Measurements from ENCODE around the gene OR8D1. TPM values are rescaled to one million over a fixed set of nuclear protein-coding genes. Genes with fewer than 3 reads are reported as not detected.

The OR8D1 gene
- total RNA-seq, result not detected
- polyA plus RNA-seq, result not detected
- long read RNA-seq, donor 1, result 0 reads
- long read RNA-seq, donor 2, result 0 reads

DNA sequence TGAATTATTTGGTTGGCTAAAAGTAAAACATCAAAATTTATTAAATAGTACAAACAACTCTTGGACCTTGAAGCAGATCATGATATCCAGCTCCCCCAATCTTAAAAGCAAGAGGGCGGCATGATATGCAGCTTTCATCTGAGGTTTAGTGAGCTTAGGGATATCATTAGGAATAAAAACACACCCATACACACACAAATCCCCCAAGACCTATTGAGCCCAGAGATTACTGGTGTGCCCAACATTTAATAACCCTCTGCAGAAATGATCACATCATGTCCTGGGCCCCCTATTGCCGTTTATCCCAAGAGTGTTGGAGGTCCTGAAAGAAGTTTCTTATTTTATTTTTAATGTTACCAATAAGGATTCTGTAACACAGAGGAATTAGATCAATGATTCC, at the start of gene OR8D1:
Gene OR8D1 (minus strand): TSS at position 101 of the 400 bp plus-strand sequence. CDS start 3,183 bp downstream, outside the sequence.
- Histone ChIP-seq H3K27ac (ENCODE audit: low read depth in 1 of 2, low read length in 2 of 2) (no peak within 1 kb of the TSS), H3K4me3 (ENCODE audit: low read length in 2 of 2) (no peak within 1 kb of the TSS), H3K4me1 (ENCODE audit: control insufficient read depth in 1 of 2, insufficient read depth in 2 of 2, low read length in 2 of 2) (no peaks in the 10 kb centered on the region), H3K9me3 (ENCODE audit: control insufficient read depth, low read length) (no peaks in the 10 kb centered on the region), H3K27me3 (ENCODE audit: control insufficient read depth in 1 of 2, insufficient read depth in 2 of 2, low read length in 1 of 2) (no peaks in the 10 kb centered on the region), H3K36me3 (ENCODE audit: control insufficient read depth in 1 of 2, insufficient read depth in 2 of 2, low read length in 1 of 2) (no peaks in the 10 kb centered on the region)
- WGBS, 2 donors, result 78 to 79% methylated on average over 2 of the region's 2 CpGs
- ATAC-seq (ENCODE audit: low FRiP score), result no peak
- DNase-seq, result no peak
- intact Hi-C loops (cut with DNase I), result no loop called here

DNA sequence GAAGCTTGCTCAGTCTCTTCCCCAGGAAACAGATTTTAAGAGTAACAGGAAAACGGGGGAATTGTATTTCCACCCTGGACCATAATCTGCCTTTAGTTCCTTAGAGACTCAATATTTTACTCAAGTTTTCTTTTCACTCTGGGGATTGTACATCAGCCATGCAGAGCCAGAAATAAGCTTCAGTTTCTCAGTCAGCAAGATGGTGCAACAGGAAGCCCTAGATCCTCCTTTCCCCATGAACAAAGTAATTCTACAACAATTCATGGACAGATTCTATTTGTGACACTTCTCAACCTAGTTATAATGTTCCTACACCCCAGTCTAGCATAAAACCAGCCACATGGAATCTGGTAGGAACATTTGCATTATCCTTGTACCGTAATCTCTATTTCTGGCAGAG, 45.8 kb upstream of the OR8D1 start:
- no peaks in the 10 kb centered on the region for H3K27me3 ChIP-seq (ENCODE audit: control insufficient read depth in 1 of 2, insufficient read depth in 2 of 2, low read length in 1 of 2)
- no peaks in the 10 kb centered on the region for H3K36me3 ChIP-seq (ENCODE audit: control insufficient read depth in 1 of 2, insufficient read depth in 2 of 2, low read length in 1 of 2)
- ATAC-seq (ENCODE audit: low FRiP score) (no peak), DNase-seq (no peak)
- H3K9me3 ChIP-seq (ENCODE audit: control insufficient read depth, low read length), result peaks cover 2% of the 10 kb centered on the region
- H3K4me1 ChIP-seq (ENCODE audit: control insufficient read depth in 1 of 2, insufficient read depth in 2 of 2, low read length in 2 of 2), result no peaks in the 10 kb centered on the region
- no peak overlapping the region for H3K4me3 ChIP-seq (ENCODE audit: low read length in 2 of 2)
- intact Hi-C loops (cut with DNase I), result no loop called here
- 26 to 30% methylated on average over 2 of the region's 2 CpGs for WGBS, 2 donors
- no peak overlapping the region for H3K27ac ChIP-seq (ENCODE audit: low read depth in 1 of 2, low read length in 2 of 2)

DNA sequence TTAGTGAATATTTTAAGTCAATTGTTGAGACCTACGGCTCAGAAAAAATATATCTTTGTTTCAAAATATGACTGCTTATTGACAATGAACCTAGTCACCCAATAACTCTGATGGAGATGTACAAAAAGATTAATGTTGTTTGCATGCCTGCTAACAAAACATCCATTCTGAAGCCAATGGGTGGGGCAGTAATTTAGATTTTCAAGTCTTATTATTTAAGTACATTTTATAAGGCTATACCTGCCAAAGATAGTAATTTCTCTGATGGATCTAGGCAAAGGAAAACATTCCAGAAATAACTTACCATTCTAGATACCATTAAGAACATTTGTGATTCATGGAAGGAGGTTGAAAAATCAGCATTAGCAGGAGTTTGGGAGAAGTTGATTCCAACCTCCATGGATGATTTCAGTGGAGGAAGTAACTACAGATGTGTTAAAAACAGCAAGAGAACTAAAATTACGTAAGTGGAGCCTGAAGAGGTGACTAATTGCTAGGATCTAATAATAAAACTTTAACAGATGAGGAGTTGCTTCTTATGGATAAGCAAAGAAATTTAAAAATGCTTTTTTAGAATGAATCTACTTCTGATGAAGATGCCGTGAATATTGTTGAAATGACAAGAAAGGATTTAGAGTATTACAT, 32.7 kb upstream of the OR8D1 start:
- H3K27me3 ChIP-seq (ENCODE audit: control insufficient read depth in 1 of 2, insufficient read depth in 2 of 2, low read length in 1 of 2), result no peaks in the 10 kb centered on the region
- DNase-seq, result no peak
- intact Hi-C loops (cut with DNase I), result no loop called here
- ATAC-seq (ENCODE audit: low FRiP score), result no peak
- no peaks in the 10 kb centered on the region for H3K9me3 ChIP-seq (ENCODE audit: control insufficient read depth, low read length)
- WGBS, 2 donors, result 20 to 39% methylated on average over 3 of the region's 3 CpGs
- H3K36me3 ChIP-seq (ENCODE audit: control insufficient read depth in 1 of 2, insufficient read depth in 2 of 2, low read length in 1 of 2), result no peaks in the 10 kb centered on the region
- no peak overlapping the region for H3K4me3 ChIP-seq (ENCODE audit: low read length in 2 of 2)
- H3K4me1 ChIP-seq (ENCODE audit: control insufficient read depth in 1 of 2, insufficient read depth in 2 of 2, low read length in 2 of 2), result no peaks in the 10 kb centered on the region
- H3K27ac ChIP-seq (ENCODE audit: low read depth in 1 of 2, low read length in 2 of 2), result no peak overlapping the region

DNA sequence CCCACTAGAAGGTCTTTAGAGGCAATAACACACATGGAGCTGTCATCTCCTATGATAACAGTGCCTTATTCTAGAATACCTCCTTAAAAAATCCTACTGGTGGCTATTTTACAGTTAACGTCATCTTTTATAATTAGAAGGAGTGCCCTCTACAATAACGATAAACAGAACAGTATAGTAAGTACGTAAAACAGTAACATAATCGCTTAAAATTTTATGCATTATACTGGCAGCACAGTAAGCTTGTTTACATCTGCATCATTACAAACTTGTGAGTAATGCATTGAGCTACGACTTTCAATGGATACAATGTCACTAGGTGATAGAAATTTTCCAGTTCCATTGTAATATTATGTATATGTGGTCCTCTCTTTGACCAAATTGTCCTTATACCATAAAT, 30.6 kb upstream of the OR8D1 start:
- no peak for ATAC-seq (ENCODE audit: low FRiP score)
- no peak for DNase-seq
- H3K4me3 ChIP-seq (ENCODE audit: low read length in 2 of 2), result no peak overlapping the region
- H3K4me1 ChIP-seq (ENCODE audit: control insufficient read depth in 1 of 2, insufficient read depth in 2 of 2, low read length in 2 of 2), result no peaks in the 10 kb centered on the region
- WGBS, 2 donors, result 78 to 79% methylated on average over 5 of the region's 5 CpGs
- no peaks in the 10 kb centered on the region for H3K36me3 ChIP-seq (ENCODE audit: control insufficient read depth in 1 of 2, insufficient read depth in 2 of 2, low read length in 1 of 2)
- intact Hi-C loops (cut with DNase I), result no loop called here
- no peaks in the 10 kb centered on the region for H3K27me3 ChIP-seq (ENCODE audit: control insufficient read depth in 1 of 2, insufficient read depth in 2 of 2, low read length in 1 of 2)
- H3K27ac ChIP-seq (ENCODE audit: low read depth in 1 of 2, low read length in 2 of 2), result no peak overlapping the region
- no peaks in the 10 kb centered on the region for H3K9me3 ChIP-seq (ENCODE audit: control insufficient read depth, low read length)

DNA sequence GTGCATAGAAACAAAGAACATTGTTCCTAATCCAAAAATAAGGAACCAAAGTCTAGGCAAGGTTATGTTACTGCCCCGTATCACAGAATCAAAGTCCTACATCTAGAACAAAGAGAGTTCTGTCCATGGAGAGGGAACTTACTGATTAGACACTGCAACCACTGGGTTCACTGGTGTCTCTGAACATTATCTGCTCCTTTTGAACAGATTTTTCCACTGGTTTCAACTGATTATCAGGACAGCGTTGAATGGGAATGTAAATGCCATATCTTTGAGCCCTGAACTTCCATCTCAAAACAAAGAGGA, 26.3 kb upstream of the OR8D1 start:
- Histone ChIP-seq H3K4me1 (ENCODE audit: control insufficient read depth in 1 of 2, insufficient read depth in 2 of 2, low read length in 2 of 2) (no peaks in the 10 kb centered on the region), H3K9me3 (ENCODE audit: control insufficient read depth, low read length) (no peaks in the 10 kb centered on the region), H3K27me3 (ENCODE audit: control insufficient read depth in 1 of 2, insufficient read depth in 2 of 2, low read length in 1 of 2) (no peaks in the 10 kb centered on the region), H3K4me3 (ENCODE audit: low read length in 2 of 2) (no peak overlapping the region), H3K27ac (ENCODE audit: low read depth in 1 of 2, low read length in 2 of 2) (no peak overlapping the region), H3K36me3 (ENCODE audit: control insufficient read depth in 1 of 2, insufficient read depth in 2 of 2, low read length in 1 of 2) (no peaks in the 10 kb centered on the region)
- DNase-seq, result no peak
- ATAC-seq (ENCODE audit: low FRiP score), result no peak
- intact Hi-C loops (cut with DNase I), result no loop called here
- 77 to 80% methylated on average over 2 of the region's 2 CpGs for WGBS, 2 donors

DNA sequence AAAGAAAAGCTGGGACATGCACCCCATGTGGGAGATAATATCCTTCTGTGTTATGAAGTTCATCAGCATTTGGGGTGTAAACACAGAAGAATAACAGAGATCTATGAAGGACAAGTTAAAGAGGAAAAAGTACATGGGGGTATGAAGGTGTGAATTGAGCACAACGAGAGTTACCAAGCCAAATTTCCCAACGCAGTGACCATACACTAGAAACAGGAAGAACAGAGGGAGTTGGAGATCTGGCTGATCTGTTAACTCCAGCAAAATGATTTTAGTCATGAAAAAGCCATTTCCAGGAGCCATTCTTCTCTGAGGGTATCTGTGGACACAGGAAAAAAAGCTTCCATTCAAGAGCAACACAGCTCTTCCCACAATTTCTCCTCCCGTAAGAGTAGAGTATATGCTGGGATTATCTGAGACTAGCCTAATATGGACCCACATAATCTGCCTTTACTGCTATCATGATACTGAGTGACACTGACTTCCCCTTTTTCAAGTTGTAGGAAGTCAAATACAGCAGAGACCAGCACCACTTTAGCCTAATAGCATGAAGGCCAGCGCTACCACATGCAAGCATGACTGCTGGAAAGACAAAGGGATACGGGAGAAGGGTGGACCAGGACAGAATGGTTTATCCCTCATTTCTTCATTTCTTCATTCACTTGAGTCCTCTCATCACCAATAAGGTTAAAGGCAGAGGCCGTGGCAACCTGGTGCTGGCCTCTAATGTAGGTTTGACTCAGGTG, 25.8 kb upstream of the OR8D1 start:
- H3K36me3 ChIP-seq (ENCODE audit: control insufficient read depth in 1 of 2, insufficient read depth in 2 of 2, low read length in 1 of 2), result no peaks in the 10 kb centered on the region
- ATAC-seq (ENCODE audit: low FRiP score), result no peak
- DNase-seq, result no peak
- WGBS, 2 donors, result 81 to 82% methylated on average over 6 of the region's 6 CpGs
- no peak overlapping the region for H3K27ac ChIP-seq (ENCODE audit: low read depth in 1 of 2, low read length in 2 of 2)
- H3K27me3 ChIP-seq (ENCODE audit: control insufficient read depth in 1 of 2, insufficient read depth in 2 of 2, low read length in 1 of 2), result no peaks in the 10 kb centered on the region
- no peaks in the 10 kb centered on the region for H3K9me3 ChIP-seq (ENCODE audit: control insufficient read depth, low read length)
- no peak overlapping the region for H3K4me3 ChIP-seq (ENCODE audit: low read length in 2 of 2)
- intact Hi-C loops (cut with DNase I), result loop anchor here in 1 of 2 donors (10.0 kb wide), 1 partner anchor 235 kb away; no protein-coding TSS in a partner anchor
- H3K4me1 ChIP-seq (ENCODE audit: control insufficient read depth in 1 of 2, insufficient read depth in 2 of 2, low read length in 2 of 2), result no peaks in the 10 kb centered on the region

DNA sequence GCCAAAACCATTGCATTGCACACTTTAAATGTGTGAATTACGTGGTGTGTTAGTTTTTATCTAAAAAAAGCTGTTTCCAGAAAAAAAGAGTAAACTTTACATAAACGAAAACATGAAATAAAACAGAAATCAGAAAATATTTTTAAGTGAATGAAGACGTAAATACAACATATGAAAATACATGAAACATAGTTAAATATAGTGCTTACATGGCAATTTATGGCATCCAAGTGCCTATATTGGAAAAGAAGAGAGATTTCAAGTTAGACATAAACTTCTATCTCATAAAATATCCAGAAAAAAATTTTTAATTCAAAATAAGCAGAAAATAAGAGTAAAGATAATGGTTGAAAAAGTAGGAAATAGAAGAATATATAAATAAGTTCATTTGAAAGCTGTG, 18.1 kb upstream of the OR8D1 start:
- H3K27me3 ChIP-seq (ENCODE audit: control insufficient read depth in 1 of 2, insufficient read depth in 2 of 2, low read length in 1 of 2), result no peaks in the 10 kb centered on the region
- no peak overlapping the region for H3K27ac ChIP-seq (ENCODE audit: low read depth in 1 of 2, low read length in 2 of 2)
- H3K4me1 ChIP-seq (ENCODE audit: control insufficient read depth in 1 of 2, insufficient read depth in 2 of 2, low read length in 2 of 2), result no peaks in the 10 kb centered on the region
- WGBS, 2 donors, result 63 to 65% methylated on average over 3 of the region's 3 CpGs
- no peaks in the 10 kb centered on the region for H3K36me3 ChIP-seq (ENCODE audit: control insufficient read depth in 1 of 2, insufficient read depth in 2 of 2, low read length in 1 of 2)
- DNase-seq (no peak), ATAC-seq (ENCODE audit: low FRiP score) (no peak)
- H3K9me3 ChIP-seq (ENCODE audit: control insufficient read depth, low read length), result no peaks in the 10 kb centered on the region
- H3K4me3 ChIP-seq (ENCODE audit: low read length in 2 of 2), result no peak overlapping the region
- intact Hi-C loops (cut with DNase I), result loop anchor here in 1 of 2 donors (10.0 kb wide), 1 partner anchor 227 kb away; no protein-coding TSS in a partner anchor

DNA sequence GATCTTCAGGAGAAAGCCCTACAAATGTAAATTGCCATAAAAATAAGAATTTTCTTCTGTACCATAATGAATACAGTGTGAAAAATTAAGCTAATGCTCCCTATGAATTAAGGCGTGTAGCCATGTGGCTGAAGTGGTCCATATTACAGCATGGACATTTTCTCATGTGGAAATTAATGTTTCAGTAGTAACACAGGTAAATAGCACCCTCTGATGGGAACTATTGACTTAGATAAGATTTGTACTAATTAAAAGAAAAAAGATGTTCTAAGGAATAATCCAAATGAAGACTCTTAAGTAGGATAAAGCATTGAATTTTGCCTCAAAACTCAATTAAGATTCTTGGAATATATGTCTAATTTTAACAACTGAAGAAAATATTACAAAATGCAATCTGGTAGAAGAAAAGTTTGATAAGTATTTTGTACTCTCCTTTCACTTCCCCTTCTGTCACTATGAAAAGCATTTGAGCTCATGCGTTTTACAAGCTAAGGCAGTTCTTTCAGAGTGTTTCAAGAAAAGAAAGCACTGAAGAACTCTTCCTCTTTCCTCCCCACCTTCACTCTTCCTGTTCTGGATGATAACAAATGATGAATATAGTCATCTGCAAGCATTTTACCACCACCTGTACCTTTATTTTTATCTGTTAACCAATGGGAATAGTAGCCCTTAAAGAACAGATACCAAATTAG, 16.2 kb upstream of the OR8D1 start:
- no peaks in the 10 kb centered on the region for H3K4me1 ChIP-seq (ENCODE audit: control insufficient read depth in 1 of 2, insufficient read depth in 2 of 2, low read length in 2 of 2)
- 62% methylated on average over 2 of the region's 2 CpGs for WGBS, 2 donors
- intact Hi-C loops (cut with DNase I), result loop anchor here (10.0 kb wide), 2 partner anchors 225 to 245 kb away; no protein-coding TSS in a partner anchor
- DNase-seq (no peak), ATAC-seq (ENCODE audit: low FRiP score) (no peak)
- no peaks in the 10 kb centered on the region for H3K9me3 ChIP-seq (ENCODE audit: control insufficient read depth, low read length)
- H3K27ac ChIP-seq (ENCODE audit: low read depth in 1 of 2, low read length in 2 of 2), result no peak overlapping the region
- no peaks in the 10 kb centered on the region for H3K36me3 ChIP-seq (ENCODE audit: control insufficient read depth in 1 of 2, insufficient read depth in 2 of 2, low read length in 1 of 2)
- no peaks in the 10 kb centered on the region for H3K27me3 ChIP-seq (ENCODE audit: control insufficient read depth in 1 of 2, insufficient read depth in 2 of 2, low read length in 1 of 2)
- H3K4me3 ChIP-seq (ENCODE audit: low read length in 2 of 2), result no peak overlapping the region
